Nephron (organoid): Measurements from ENCODE around the gene RSPO3.
"Not testable (repeated sequence)": the region's sequence is repeated elsewhere in the genome, so short reads cannot be mapped to it uniquely, and the experiment has no call there.

Experiments
- H3K27ac Mint-ChIP-seq, 3 experiments: 2 replicates each; pipeline ENCODE4 v1.8.0; 2020; ENCODE audit warnings: mixed read lengths in 3 of 3, mild to moderate bottlenecking in 2 of 3, moderate library complexity in 1 of 3
- H3K27me3 Mint-ChIP-seq: 2 replicates; pipeline ENCODE4 v1.8.0; 2021; ENCODE audit warnings: low read depth, mild to moderate bottlenecking, moderate library complexity, mixed read lengths
- H3K36me3 Mint-ChIP-seq: 2 replicates; pipeline ENCODE4 v1.8.0; 2020; ENCODE audit warnings: low read depth, mixed read lengths
- H3K4me1 Mint-ChIP-seq: 2 replicates; pipeline ENCODE4 v1.8.0; 2020; ENCODE audit warnings: mixed read lengths
- H3K4me3 Mint-ChIP-seq, 3 experiments: 2 replicates each; pipeline ENCODE4 v1.8.0; 2020; ENCODE audit warnings: mild to moderate bottlenecking in 3 of 3, mixed read lengths in 3 of 3, moderate library complexity in 2 of 3
- H3K9me3 Mint-ChIP-seq: 2 replicates; pipeline ENCODE4 v1.8.0; 2020; ENCODE audit warnings: mixed read lengths
- CTCF ChIP-seq, 3 experiments: fragments of 200-600 bp; sonication (generic); IDR thresholded peaks; one replicate each; pipeline ENCODE4 v1.5.0; 2021; ENCODE audit warnings: antibody characterized with exemption in 3 of 3; ENCODE audit not compliant: unreplicated experiment in 3 of 3

The RSPO3 gene

GRCh38 chr6:127216810-127217789 lies 98.6 kb downstream of the RSPO3 start:
- no peak for TF ChIP-seq CTCF (IDR thresholded peaks at IDR 0.05; ENCODE audit: unreplicated experiment in 3 of 3)
- H3K9me3 Mint-ChIP-seq, result no peaks in the 10 kb centered on the region
- peak overlapping the region in 1 of 3 experiments; percentile 54 for H3K4me3 Mint-ChIP-seq
- H3K4me1 Mint-ChIP-seq, result no peaks in the 10 kb centered on the region
- H3K36me3 Mint-ChIP-seq, result peaks cover 4% of the 10 kb centered on the region
- H3K27me3 Mint-ChIP-seq, result no peaks in the 10 kb centered on the region
- H3K27ac Mint-ChIP-seq, result peak overlapping the region; percentile 86 to 96 (median 94)

DNA sequence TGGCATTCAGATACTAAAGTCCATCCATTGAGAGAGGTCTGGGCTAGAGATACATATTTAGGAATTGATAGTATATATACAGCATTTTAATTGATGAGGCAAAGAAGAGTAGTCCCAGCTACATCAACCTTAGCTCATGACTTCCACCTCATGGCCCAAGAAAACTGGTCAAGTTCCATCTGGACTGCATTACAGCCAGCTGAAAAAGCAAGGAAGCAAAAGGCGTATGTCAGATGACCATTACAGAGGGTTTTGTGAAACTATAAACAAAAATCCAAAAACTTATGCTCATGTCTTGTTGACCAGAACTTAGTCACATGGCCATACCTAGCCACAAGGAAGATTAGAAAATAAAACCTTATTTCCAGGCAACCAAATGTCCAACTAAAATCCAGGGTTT lies 101.4 kb downstream of the RSPO3 start:
- H3K27me3 Mint-ChIP-seq, result no peaks in the 10 kb centered on the region
- no peak overlapping the region for H3K27ac Mint-ChIP-seq
- H3K36me3 Mint-ChIP-seq, result peaks cover 4% of the 10 kb centered on the region
- H3K4me3 Mint-ChIP-seq, result no peak overlapping the region
- no peaks in the 10 kb centered on the region for H3K4me1 Mint-ChIP-seq
- no peaks in the 10 kb centered on the region for H3K9me3 Mint-ChIP-seq
- no peak for TF ChIP-seq CTCF (IDR thresholded peaks at IDR 0.05; ENCODE audit: unreplicated experiment in 3 of 3)

GRCh38 chr6:127221201-127221600 lies 102.7 kb downstream of the RSPO3 start:
- H3K27ac Mint-ChIP-seq, result no peak overlapping the region

DNA sequence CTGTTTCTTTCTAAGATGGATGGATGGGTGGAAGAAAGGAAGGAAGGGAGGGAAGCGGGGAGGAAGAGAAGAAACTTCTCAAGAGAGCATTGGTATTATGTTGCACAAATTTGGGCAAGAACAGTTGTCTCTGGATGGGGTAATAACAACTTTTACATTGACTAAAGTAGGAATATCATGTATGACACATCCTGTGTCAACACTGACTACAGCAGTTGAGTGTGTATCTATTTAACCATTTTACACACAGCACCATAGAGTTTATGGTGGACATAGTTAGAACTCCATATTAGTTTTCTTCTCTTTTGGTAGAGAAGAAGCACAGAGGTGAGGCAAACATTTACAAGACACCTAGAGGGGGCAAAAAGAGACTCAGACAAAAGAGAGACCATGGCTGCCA lies 103.9 kb downstream of the RSPO3 start:
- Mint-ChIP-seq H3K9me3 (no peaks in the 10 kb centered on the region), H3K27me3 (no peaks in the 10 kb centered on the region), H3K4me1 (no peaks in the 10 kb centered on the region), H3K4me3 (no peak overlapping the region), H3K36me3 (no peaks in the 10 kb centered on the region), H3K27ac (no peak overlapping the region)
- no peak for TF ChIP-seq CTCF (IDR thresholded peaks at IDR 0.05; ENCODE audit: unreplicated experiment in 3 of 3)

More at GRCh38 chr6:127221201-127221600, 102.7 kb downstream of the RSPO3 start:
- no peak for TF ChIP-seq CTCF (IDR thresholded peaks at IDR 0.05; ENCODE audit: unreplicated experiment in 3 of 3)
- Mint-ChIP-seq H3K9me3 (no peaks in the 10 kb centered on the region), H3K27me3 (no peaks in the 10 kb centered on the region), H3K4me1 (no peaks in the 10 kb centered on the region), H3K4me3 (no peak overlapping the region), H3K36me3 (no peaks in the 10 kb centered on the region)

GRCh38 chr6:127225497-127225896 lies 107.0 kb downstream of the RSPO3 start:
- TF ChIP-seq CTCF (IDR thresholded peaks at IDR 0.05; ENCODE audit: unreplicated experiment in 3 of 3), result no peak
- Mint-ChIP-seq H3K9me3 (peaks cover 12% of the 10 kb centered on the region), H3K27me3 (no peaks in the 10 kb centered on the region), H3K4me3 (no peak overlapping the region), H3K36me3 (no peaks in the 10 kb centered on the region), H3K4me1 (no peaks in the 10 kb centered on the region), H3K27ac (no peak overlapping the region)

GRCh38 chr6:127233819-127234218 lies 115.3 kb downstream of the RSPO3 start:
- H3K27me3 Mint-ChIP-seq, H3K36me3 Mint-ChIP-seq, H3K27ac Mint-ChIP-seq, H3K4me1 Mint-ChIP-seq, H3K4me3 Mint-ChIP-seq: not testable (repeated sequence)
- H3K9me3 Mint-ChIP-seq, result peaks cover 51% of the 10 kb centered on the region
